Esophagus muscularis mucosa (tissue), 3 donors: ENCODE measurements around the gene EXOC3L1.

ENCODE experiments used
- POLR2AphosphoS5 ChIP-seq, 2 donors: sonication (generic); formaldehyde crosslinking; IDR thresholded peaks; one replicate each; pipeline ENCODE4 v1.6.1; 2017; ENCODE audit warnings: antibody characterized with exemption in 2 of 2
- TF ChIP-seq, protein P1 (sequence below), 3 experiments: fragments of 200-600 bp in 2 of 3; fragments of 450-650 bp in 1 of 3; sonication (generic) in 2 of 3; IDR thresholded peaks; one replicate each; pipeline ENCODE4 v1.5.1; 2017 to 2019; ENCODE audit warnings: antibody characterized with exemption in 3 of 3, mild to moderate bottlenecking in 2 of 3, moderate library complexity in 1 of 3

DNA sequence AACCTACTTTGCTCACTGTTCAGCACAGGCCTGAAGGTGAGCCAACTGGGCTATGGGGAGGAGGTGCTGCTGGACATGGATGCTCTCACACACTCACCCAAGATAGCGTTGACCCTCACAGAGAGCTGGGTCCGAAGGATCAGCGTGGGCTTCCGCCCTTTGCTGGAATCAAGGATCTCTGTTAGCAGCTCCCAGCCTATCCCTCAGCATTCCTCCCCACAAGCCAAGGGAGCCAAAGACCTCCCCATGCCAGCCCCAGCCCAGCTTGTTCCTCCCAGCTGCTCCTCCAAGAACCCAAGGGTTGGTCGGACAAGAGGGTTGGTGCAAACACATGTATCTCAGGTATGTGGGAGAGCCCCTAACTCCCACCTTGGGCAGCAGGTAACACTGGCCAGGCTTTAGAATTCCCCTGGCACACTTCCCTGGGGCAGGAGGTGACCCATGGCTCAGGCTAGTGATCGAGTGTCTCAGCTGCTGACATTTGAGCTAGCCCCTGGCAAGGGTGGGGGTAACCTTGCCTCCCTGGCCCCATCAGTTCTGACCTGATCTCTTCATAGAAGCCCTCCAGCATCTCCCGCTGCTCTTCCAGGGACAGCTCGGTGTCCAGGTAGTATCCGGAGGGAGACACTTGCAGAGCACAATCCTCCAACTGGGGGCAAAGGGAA, 49.0 kb upstream of the EXOC3L1 start:
- TF ChIP-seq, protein P1, sequence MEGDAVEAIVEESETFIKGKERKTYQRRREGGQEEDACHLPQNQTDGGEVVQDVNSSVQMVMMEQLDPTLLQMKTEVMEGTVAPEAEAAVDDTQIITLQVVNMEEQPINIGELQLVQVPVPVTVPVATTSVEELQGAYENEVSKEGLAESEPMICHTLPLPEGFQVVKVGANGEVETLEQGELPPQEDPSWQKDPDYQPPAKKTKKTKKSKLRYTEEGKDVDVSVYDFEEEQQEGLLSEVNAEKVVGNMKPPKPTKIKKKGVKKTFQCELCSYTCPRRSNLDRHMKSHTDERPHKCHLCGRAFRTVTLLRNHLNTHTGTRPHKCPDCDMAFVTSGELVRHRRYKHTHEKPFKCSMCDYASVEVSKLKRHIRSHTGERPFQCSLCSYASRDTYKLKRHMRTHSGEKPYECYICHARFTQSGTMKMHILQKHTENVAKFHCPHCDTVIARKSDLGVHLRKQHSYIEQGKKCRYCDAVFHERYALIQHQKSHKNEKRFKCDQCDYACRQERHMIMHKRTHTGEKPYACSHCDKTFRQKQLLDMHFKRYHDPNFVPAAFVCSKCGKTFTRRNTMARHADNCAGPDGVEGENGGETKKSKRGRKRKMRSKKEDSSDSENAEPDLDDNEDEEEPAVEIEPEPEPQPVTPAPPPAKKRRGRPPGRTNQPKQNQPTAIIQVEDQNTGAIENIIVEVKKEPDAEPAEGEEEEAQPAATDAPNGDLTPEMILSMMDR (IDR thresholded peaks at IDR 0.05): no peak
- no peak for TF ChIP-seq POLR2AphosphoS5 (IDR thresholded peaks at IDR 0.05)
